ENCODE data around the gene ITPR1. TPM values are rescaled to one million over a fixed set of nuclear protein-coding genes. Genes with fewer than 3 reads are reported as not detected.

Gene ITPR1
- polyA plus RNA-seq, 1 donor from 2014 or later: 38.3 TPM

GRCh38 chr3:4889896-4890295, 396.7 kb downstream of the ITPR1 start:
- Mint-ChIP-seq H3K9me3 (no peaks in the 10 kb centered on the region), H3K36me3 (no peaks in the 10 kb centered on the region), H3K4me3 (no peak overlapping the region), H3K27me3 (no peaks in the 10 kb centered on the region), H3K4me1 (peaks cover 8 to 16% (median 12%) of the 10 kb centered on the region in 3 donors), H3K27ac (no peak overlapping the region)

GRCh38 chr3:4894891-4895530, 401.9 kb downstream of the ITPR1 start:
- Mint-ChIP-seq H3K4me1 (peaks cover 3 to 4% (median 4%) of the 10 kb centered on the region in 3 donors), H3K27me3 (no peaks in the 10 kb centered on the region), H3K9me3 (no peaks in the 10 kb centered on the region), H3K4me3 (no peak overlapping the region), H3K27ac (no peak overlapping the region), H3K36me3 (no peaks in the 10 kb centered on the region)

- Mint-ChIP-seq H3K4me1 (peaks cover 3 to 4% (median 4%) of the 10 kb centered on the region in 3 donors), H3K4me3 (no peak overlapping the region), H3K27ac (no peak overlapping the region), H3K9me3 (no peaks in the 10 kb centered on the region), H3K27me3 (no peaks in the 10 kb centered on the region), H3K36me3 (no peaks in the 10 kb centered on the region)
These were observed 402.7 kb downstream of the ITPR1 start for GRCh38 chr3:4895838-4896237.

Other genes with a start within 250 kb of the ITPR1 start
- 8.8 TPM for gene SETMAR, start 190.0 kb upstream of the ITPR1 start, polyA plus RNA-seq
- gene SUMF1, start 26.1 kb upstream of the ITPR1 start, polyA plus RNA-seq: 23.0 TPM